Measurements from ENCODE around the gene FAM47E.
"Not testable (repeated sequence)": the region's sequence is repeated elsewhere in the genome, so short reads cannot be mapped to it uniquely, and the experiment has no call there.

FAM47E gene

GRCh38 chr4:76270244-76271175 is 19.0 kb downstream of the FAM47E start:
- H3K4me3 ChIP-seq (ENCODE audit: low read length) = no peak overlapping the region
- no peak for TF ChIP-seq ZNF274 (IDR thresholded peaks at IDR 0.05; ENCODE audit: low read depth, low read length)

- no peak overlapping the region for H3K4me3 ChIP-seq (ENCODE audit: low read length)
- no peak for TF ChIP-seq ZNF274 (IDR thresholded peaks at IDR 0.05; ENCODE audit: low read depth, low read length)
These were observed 19.7 kb downstream of the FAM47E start for GRCh38 chr4:76271248-76271647.

GRCh38 chr4:76272073-76272472 is 20.6 kb downstream of the FAM47E start:
- no peak overlapping the region for H3K4me3 ChIP-seq (ENCODE audit: low read length)
- TF ChIP-seq ZNF274 (IDR thresholded peaks at IDR 0.05; ENCODE audit: low read depth, low read length) = no peak

- H3K4me3 ChIP-seq (ENCODE audit: low read length) = no peak overlapping the region
- TF ChIP-seq ZNF274 (IDR thresholded peaks at IDR 0.05; ENCODE audit: low read depth, low read length) = no peak
These were observed 21.1 kb downstream of the FAM47E start for GRCh38 chr4:76272582-76272981.

GRCh38 chr4:76272999-76273398 is 21.5 kb downstream of the FAM47E start:
- no peak for TF ChIP-seq ZNF274 (IDR thresholded peaks at IDR 0.05; ENCODE audit: low read depth, low read length)
- H3K4me3 ChIP-seq (ENCODE audit: low read length) = no peak overlapping the region

GRCh38 chr4:76275486-76276124 is 24.1 kb downstream of the FAM47E start:
- TF ChIP-seq ZNF274 (IDR thresholded peaks at IDR 0.05; ENCODE audit: low read depth, low read length) = no peak
- H3K4me3 ChIP-seq (ENCODE audit: low read length) = no peak overlapping the region

- no peak overlapping the region for H3K4me3 ChIP-seq (ENCODE audit: low read length)
- no peak for TF ChIP-seq ZNF274 (IDR thresholded peaks at IDR 0.05; ENCODE audit: low read depth, low read length)
These were observed 25.3 kb downstream of the FAM47E start for GRCh38 chr4:76276813-76277212.

GRCh38 chr4:76277667-76278066 is 26.1 kb downstream of the FAM47E start:
- no peak overlapping the region for H3K4me3 ChIP-seq (ENCODE audit: low read length)
- no peak for TF ChIP-seq ZNF274 (IDR thresholded peaks at IDR 0.05; ENCODE audit: low read depth, low read length)

GRCh38 chr4:76278583-76278982 is 27.1 kb downstream of the FAM47E start:
- H3K4me3 ChIP-seq (ENCODE audit: low read length) = no peak overlapping the region
- TF ChIP-seq ZNF274 (IDR thresholded peaks at IDR 0.05; ENCODE audit: low read depth, low read length) = no peak

GRCh38 chr4:76279462-76279861 is 27.9 kb downstream of the FAM47E start:
- no peak overlapping the region for H3K4me3 ChIP-seq (ENCODE audit: low read length)
- no peak for TF ChIP-seq ZNF274 (IDR thresholded peaks at IDR 0.05; ENCODE audit: low read depth, low read length)

- no peak for TF ChIP-seq ZNF274 (IDR thresholded peaks at IDR 0.05; ENCODE audit: low read depth, low read length)
- no peak overlapping the region for H3K4me3 ChIP-seq (ENCODE audit: low read length)
These were observed 29.2 kb downstream of the FAM47E start for GRCh38 chr4:76280488-76281441.

GRCh38 chr4:76281594-76281993 is 30.1 kb downstream of the FAM47E start:
- H3K4me3 ChIP-seq (ENCODE audit: low read length) = not testable (repeated sequence)

GRCh38 chr4:76282941-76283689 is 31.6 kb downstream of the FAM47E start:
- TF ChIP-seq ZNF274 (IDR thresholded peaks at IDR 0.05; ENCODE audit: low read depth, low read length) = no peak

More at GRCh38 chr4:76282941-76283689, 31.6 kb downstream of the FAM47E start:
- H3K4me3 ChIP-seq (ENCODE audit: low read length) = no peak overlapping the region

Measured in GM08714 (cell line).